HG02798 (cell line): ENCODE measurements around the gene U2AF2.

Experiments
- ATAC-seq: cut with Tn5 transposase; IDR thresholded peaks from one replicate; pipeline ENCODE4 v1.9.1; 2021; ENCODE audit warnings: mild to moderate bottlenecking; ENCODE audit not compliant: unreplicated experiment, poor library complexity

Gene U2AF2

DNA sequence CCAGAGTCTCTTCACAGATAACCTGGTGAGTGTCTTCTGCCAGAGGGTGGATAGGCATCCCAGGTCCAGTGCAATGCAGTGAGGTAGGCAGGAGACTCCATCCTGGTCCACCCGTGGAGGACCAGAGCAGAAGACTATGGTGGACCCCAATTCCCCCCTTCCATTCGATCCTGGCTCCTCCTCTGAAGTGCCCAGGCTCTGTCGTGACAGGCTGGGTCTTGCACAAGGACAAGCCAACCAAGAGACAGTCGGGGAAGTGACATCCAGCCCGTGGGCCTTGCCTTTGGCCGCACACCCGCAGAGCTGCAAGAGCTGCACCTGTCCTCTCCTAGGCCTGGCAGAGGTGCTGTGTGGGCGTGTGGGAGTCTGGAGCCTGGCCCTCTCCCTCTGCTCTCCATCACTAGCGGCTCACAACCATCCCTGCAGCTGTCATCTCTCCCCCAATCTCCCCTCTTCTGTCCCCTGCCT, 33.6 kb upstream of the U2AF2 start:
- no peak for ATAC-seq

DNA sequence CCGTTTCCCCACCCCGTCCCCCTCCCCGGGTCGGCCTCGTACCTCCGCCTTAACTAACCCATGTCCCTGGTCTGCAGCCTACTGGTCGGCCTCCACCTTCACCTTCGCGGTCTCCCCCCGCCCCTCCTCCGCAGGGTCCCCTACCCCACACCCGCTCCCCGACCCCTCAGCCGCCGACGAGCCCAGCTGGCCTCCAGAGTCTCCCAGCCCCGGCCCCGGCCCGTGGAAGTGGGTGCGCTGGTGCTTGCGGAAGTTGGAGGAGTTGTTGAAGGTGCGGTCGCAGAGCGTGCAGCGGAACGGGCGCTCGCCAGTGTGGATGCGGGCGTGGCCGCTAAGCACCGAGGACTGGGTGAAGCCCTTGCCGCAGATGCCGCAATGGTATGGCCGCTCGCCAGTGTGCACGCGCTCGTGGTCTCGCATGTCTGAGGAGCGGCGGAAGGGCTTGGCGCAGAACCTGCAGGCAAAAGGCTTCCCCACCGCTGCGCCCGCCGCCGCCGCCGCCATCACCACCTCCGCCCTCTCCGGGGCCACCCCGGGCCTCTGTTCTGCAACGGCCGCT, 33.1 kb upstream of the U2AF2 start:
- ATAC-seq, result no peak

DNA sequence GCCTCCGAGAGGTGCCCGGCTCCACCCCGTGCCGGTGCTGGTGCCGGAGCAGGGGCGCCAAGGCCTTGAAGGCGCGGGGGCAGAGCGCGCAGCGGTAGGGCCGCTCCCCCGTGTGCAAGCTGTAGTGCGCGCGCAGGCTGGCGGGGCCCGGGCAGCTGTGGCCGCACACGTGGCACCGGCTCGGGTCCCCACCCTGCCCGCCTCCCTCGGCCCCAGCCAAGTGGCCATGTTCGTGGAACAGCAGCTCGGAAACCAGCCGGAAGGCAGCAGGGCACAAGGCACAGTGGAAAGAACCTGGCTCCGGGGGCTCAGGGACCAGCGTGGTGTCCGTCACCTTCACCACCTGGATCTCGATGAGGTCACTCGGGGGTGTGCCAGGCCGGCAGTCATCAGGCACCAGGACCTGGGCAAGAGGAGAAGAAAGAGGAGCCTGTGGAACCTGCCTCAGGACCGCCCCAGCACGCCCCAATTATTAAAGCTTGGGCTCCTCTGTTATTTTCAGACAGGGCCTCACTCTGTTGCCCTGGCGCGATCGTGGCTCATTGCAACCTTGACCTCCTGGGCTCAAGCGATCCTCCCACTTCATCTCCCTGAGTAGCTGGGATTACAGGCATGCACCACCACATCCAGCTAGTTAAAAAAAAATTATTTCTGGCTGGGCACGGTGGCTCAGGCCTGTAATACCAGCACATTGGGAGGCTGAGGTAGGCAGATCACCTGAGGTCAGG, 32.4 kb upstream of the U2AF2 start:
- ATAC-seq, result no peak

GRCh38 chr19:55623130-55623529, 31.7 kb upstream of the U2AF2 start:
- no peak for ATAC-seq

GRCh38 chr19:55623561-55623960, 31.3 kb upstream of the U2AF2 start:
- no peak for ATAC-seq

- ATAC-seq, result peak; percentile 90
Observed at GRCh38 chr19:55624109-55625003, 30.5 kb upstream of the U2AF2 start, which contains the start of gene ZNF784. Gene ZNF784, minus strand, starts transcription at chr19:55624566. Its CDS starts 5 bp downstream, at chr19:55624561.

DNA sequence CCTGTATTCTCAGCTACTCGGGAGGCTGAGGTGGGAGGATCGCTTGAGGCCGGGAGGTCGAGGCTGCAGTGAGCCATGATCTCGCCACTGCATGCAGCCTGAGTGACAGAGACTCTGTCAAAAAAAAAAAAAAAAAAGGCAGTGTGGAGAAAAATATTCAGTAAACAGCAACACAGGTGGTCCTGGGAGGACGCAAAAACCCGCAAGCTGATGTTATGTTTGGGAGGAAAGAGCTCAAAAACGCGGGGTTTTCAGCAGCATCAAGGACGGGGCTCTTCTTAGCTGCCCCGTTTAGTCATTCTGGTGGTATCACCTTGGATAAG, 29.9 kb upstream of the U2AF2 start:
- ATAC-seq, result no peak

- ATAC-seq, result no peak
Observed at GRCh38 chr19:55626350-55626749, 28.5 kb upstream of the U2AF2 start.

DNA sequence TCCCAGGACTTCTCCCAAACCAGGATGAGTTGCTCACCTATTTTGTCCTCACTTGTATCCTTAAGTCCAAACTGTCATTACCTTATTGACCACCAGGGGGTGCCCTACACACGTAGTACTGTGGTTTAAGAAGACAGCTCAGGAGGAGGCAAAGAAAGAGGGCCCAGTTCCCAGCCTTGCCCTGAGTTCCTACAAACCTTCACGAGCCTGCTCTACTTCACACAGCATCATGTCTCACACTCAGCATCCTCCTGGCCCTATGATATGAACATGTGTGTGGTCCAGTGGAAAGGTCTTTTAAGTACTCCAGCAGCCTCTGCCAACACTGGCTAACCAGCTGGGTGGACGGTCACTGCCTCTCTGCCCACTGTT, 22.4 kb upstream of the U2AF2 start:
- peak; percentile 40 for ATAC-seq

DNA sequence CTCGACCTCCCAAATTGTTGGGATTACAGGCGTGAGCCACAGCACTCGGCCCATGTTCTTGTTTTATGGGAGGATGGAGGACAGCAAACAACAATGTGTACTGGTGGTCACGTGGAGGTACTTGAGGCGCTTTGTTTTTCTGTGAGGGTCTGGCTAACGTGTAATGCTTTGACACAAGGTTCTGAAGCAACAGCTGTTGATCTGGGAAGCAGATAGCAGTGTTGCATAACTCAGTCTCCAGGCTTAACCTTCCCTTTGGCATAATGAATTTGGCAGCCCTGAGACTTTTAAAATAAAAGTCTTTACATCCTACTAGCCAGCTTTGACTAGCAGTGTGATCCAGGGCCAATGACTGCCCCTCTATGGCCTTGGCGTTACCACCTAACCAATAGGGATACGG, 21.0 kb upstream of the U2AF2 start:
- no peak for ATAC-seq

DNA sequence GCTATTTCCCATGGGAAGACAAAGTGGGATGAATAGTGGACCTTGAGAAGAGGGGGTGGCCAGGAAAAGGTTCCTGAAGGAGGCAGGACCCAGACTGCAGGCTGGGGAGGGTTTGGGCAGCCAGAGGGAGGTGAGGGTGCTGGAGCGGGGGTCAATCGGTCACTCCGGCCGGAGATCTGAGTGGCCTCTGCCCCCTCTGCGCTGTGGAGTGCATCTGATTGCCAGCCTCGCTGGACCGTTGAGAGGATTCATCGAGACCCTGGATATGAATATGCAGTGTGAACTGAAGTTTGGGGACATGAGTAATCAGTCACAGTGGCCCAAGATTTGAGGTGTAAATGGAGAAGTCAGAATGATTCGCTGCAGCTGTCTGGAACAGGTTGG, 19.5 kb upstream of the U2AF2 start:
- no peak for ATAC-seq

GRCh38 chr19:55635856-55636440, 18.9 kb upstream of the U2AF2 start:
- ATAC-seq, result no peak

- no peak for ATAC-seq
Observed at GRCh38 chr19:55636723-55637122, 18.1 kb upstream of the U2AF2 start.

- ATAC-seq, result no peak
Observed at GRCh38 chr19:55637534-55637933, 17.3 kb upstream of the U2AF2 start.

DNA sequence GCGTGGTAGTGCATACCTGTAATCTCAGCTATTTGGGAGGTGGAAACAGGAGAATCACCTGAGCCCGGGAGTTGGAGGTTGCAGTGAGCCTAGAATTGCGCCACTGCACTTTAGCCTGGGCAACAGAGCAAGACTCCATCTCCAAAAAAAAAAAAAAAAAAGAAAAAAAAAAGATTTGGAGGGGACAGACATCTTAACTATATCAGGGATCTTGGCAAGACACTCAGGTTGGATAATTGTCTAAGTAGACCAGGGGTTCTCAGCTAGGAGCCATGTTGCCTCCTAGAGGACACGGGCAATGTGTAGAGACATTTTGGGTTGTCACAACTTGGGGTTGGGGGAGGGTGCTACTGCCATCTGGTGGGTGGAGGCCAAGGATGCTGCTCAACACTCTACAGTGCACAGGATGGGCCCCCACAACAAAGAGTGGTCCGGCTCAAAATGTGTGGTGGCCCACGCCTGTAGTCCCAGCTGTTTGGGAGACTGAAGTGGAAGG, 15.9 kb upstream of the U2AF2 start:
- ATAC-seq, result no peak

DNA sequence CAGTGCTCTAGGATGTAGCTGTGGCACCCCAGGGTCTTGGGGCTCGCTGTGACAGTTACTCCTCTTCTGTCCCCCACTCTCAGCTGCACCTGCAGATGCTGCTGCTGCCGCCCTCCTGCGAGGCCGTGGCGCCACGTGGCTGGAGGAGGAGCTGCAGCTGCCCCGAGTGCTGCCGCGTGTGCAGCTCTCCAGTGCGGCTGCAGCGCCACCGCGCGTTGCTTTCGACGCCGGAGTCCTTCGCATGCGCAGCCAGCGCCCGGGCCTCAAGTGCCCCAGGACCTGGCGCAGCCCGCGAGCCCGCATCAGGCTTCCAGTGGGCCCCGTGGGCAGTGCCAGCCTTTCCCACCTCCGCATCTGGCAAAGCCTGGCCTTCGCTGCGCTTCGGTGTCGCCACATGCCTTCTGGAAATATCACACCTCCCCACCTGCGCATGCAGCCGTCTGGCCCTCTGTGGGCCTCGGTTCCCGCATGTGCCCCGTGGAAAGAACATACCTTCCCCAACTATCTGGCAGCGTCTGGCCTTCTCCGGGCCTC, 14.7 kb upstream of the U2AF2 start:
- ATAC-seq, result peak; percentile 38

GRCh38 chr19:55640577-55641425, 14.0 kb upstream of the U2AF2 start, which contains the start of gene ZNF580:
Gene ZNF580, plus strand, starts transcription at chr19:55641002. Its CDS starts 1,507 bp downstream, at chr19:55642509.
- ATAC-seq, result peak; percentile 33

DNA sequence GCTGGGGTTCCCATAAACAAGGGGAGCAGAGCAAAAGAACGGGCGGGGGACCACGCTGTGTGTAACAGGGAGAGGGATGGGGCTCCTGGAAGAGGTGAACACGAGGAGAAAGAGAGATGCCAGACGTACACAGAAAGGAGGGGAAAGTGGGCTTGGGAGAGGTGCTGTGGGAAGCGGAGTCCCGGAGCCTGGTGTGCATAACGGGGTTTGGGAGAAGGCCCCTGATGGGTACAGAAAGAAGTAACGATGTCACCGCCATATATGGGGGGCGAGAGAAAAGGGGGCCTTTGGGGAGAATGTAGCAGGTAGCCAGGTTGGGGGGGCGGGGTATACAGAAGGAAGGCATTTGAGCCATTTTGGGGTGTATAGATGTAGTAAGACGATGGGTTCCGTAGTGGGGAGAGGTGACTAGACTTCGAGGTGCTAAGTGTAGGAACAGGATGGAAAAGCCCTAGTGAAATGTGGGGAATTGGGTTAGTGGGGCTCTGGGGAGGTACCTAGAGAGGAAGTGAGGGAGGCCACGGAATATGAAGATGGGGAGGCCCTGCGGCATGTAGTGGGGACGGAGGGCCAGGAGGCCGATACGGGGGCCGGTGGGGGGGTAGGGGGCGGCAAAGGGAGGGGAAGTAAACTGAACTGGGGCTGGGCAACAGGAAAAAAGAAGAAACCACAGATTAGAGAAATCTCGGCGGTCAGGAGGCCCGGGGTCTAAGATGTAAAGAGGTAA, 13.2 kb upstream of the U2AF2 start:
- no peak for ATAC-seq
